PFSK-1 (cell line): ENCODE measurements around the gene LITAFD.
A peak's percentile ranks its signal among the peaks of the same experiment; 100 is the strongest.

Experiments used
- POLR2AphosphoS5 ChIP-seq: IDR thresholded peaks from 2 replicates; pipeline ENCODE4 v1.6.1; 2012; ENCODE audit warnings: low read depth, mild to moderate bottlenecking, control low read depth, low read length, moderate library complexity
- TAF1 ChIP-seq: IDR thresholded peaks from 2 replicates; pipeline ENCODE4 v1.6.1; 2012; ENCODE audit warnings: low read length, control low read depth, borderline replicate concordance; ENCODE audit not compliant: insufficient read depth
- TF ChIP-seq, protein P1 (sequence below), 2 experiments: IDR thresholded peaks; 2 replicates each; pipeline versions ENCODE4 v1.6.1 to v1.8.0; 2011 to 2012; ENCODE audit warnings: low read depth in 2 of 2, low read length in 2 of 2, control low read depth in 1 of 2, inconsistent platforms in 1 of 2, mild to moderate bottlenecking in 1 of 2, moderate library complexity in 1 of 2; ENCODE audit not compliant: insufficient read depth in 1 of 2

DNA sequence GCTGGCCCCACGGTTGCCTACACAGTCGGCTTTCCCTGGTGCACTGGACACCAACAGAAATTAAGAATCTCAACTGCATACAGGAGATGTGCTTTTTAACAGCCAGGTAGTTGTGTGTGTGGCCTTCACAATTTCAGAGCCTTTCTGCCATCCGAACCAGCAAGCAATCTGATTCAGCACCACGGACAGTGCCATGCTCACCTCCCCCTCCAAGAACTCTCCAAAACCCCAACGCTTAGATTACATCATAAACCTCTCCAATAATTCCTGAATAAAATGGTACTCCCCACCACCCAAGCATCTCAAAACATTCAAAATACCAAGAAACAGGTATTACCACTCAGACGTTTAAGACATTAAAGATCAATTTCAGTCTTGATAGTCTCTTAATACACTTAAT, 49.7 kb downstream of the LITAFD start:
- no peak for TF ChIP-seq POLR2AphosphoS5
- TF ChIP-seq, protein P1, sequence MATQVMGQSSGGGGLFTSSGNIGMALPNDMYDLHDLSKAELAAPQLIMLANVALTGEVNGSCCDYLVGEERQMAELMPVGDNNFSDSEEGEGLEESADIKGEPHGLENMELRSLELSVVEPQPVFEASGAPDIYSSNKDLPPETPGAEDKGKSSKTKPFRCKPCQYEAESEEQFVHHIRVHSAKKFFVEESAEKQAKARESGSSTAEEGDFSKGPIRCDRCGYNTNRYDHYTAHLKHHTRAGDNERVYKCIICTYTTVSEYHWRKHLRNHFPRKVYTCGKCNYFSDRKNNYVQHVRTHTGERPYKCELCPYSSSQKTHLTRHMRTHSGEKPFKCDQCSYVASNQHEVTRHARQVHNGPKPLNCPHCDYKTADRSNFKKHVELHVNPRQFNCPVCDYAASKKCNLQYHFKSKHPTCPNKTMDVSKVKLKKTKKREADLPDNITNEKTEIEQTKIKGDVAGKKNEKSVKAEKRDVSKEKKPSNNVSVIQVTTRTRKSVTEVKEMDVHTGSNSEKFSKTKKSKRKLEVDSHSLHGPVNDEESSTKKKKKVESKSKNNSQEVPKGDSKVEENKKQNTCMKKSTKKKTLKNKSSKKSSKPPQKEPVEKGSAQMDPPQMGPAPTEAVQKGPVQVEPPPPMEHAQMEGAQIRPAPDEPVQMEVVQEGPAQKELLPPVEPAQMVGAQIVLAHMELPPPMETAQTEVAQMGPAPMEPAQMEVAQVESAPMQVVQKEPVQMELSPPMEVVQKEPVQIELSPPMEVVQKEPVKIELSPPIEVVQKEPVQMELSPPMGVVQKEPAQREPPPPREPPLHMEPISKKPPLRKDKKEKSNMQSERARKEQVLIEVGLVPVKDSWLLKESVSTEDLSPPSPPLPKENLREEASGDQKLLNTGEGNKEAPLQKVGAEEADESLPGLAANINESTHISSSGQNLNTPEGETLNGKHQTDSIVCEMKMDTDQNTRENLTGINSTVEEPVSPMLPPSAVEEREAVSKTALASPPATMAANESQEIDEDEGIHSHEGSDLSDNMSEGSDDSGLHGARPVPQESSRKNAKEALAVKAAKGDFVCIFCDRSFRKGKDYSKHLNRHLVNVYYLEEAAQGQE (IDR thresholded peaks at IDR 0.05; ENCODE audit: insufficient read depth in 1 of 2, low read depth in 2 of 2, low read length in 2 of 2) = peak; percentile 93 to 98
- no peak for TF ChIP-seq TAF1
